GM12878 (cell line): ENCODE measurements around the gene DUOX1. TPM values are rescaled to one million over a fixed set of nuclear protein-coding genes. Genes with fewer than 3 reads are reported as not detected.

Experiments
- ATAC-seq: fragments of 200-7000 bp; cut with Tn5 transposase; 3 replicates; pipeline ENCODE4 v1.9.1; 2020; ENCODE audit warnings: mild to moderate bottlenecking, moderate library complexity
- BruUV-seq: library from RNA; stranded (reverse); fragments of 400-500 nt; replicated peaks from 2 replicates; lab custom pipeline; 2021; lab: Mats Ljungman, UMichigan
- CTCF ChIA-PET: fragments of 300-600 bp; sonication (Branson Sonifier 250); formaldehyde crosslinking; extraction: SDS; loops from one replicate; lab custom pipeline; 2021; ENCODE audit warnings: inconsistent platforms; lab: Yijun Ruan, JAX
- POLR2A ChIA-PET: fragments of 350-600 bp; formaldehyde crosslinking; extraction: SDS; loops from one replicate; lab custom pipeline; 2021; ENCODE audit warnings: inconsistent platforms; lab: Charles Lee
- RAD21 ChIA-PET: fragments of 300-600 bp; sonication (Branson Sonifier 250); formaldehyde crosslinking; loops from one replicate; lab custom pipeline; 2023; ENCODE audit warnings: antibody characterized with exemption; ENCODE audit not compliant: unreplicated experiment; lab: Charles Lee
- SMC1A ChIA-PET: fragments of 300-600 bp; sonication (Branson Sonifier 250); formaldehyde crosslinking; loops from one replicate; lab custom pipeline; 2023; ENCODE audit not compliant: unreplicated experiment, uncharacterized antibody; lab: Charles Lee
- DNase-seq: peaks from one replicate; pipeline ENCODE4 v3.0.0-alpha.2; 2011; ENCODE audit warnings: low read depth, low spot score
- FAIRE-seq: peaks from 3 replicates; lab custom pipeline; 2011; peaks lifted over from hg19 to GRCh38; lab: Jason Lieb, UNC
- H2AFZ ChIP-seq: 2 replicates; pipeline ENCODE4 v1.6.0; 2011; ENCODE audit warnings: low read depth, low read length, control low read depth; ENCODE audit not compliant: control insufficient read depth
- H3K27ac ChIP-seq: 2 replicates; pipeline ENCODE4 v1.5.1; 2011; ENCODE audit warnings: control low read depth; ENCODE audit not compliant: control insufficient read depth, insufficient read depth
- H3K27me3 ChIP-seq, 2 experiments: replicated peaks in 1 of 2; 2 replicates each; pipeline versions ENCODE4 v1.6.0 to v1.6.1; 2011; ENCODE audit warnings: low read length in 1 of 2; ENCODE audit not compliant: control insufficient read depth in 2 of 2, insufficient read depth in 2 of 2
- H3K36me3 ChIP-seq, 2 experiments: 2 replicates each; pipeline ENCODE4 v1.5.1; 2011; ENCODE audit warnings: low read length in 1 of 2; ENCODE audit not compliant: control insufficient read depth in 2 of 2, insufficient read depth in 2 of 2
- H3K4me1 ChIP-seq: 2 replicates; pipeline ENCODE4 v1.6.1; 2011; ENCODE audit warnings: mild to moderate bottlenecking, low read length, moderate library complexity, mixed read lengths; ENCODE audit not compliant: control insufficient read depth, insufficient read depth
- H3K4me2 ChIP-seq: 2 replicates; pipeline ENCODE4 v1.6.0; 2011; ENCODE audit warnings: control low read depth; ENCODE audit not compliant: control insufficient read depth, insufficient read depth
- H3K4me3 ChIP-seq: fragments of 200-600 bp; sonication (generic); 2 replicates; pipeline ENCODE4 v1.5.1; 2016
- H3K79me2 ChIP-seq: 2 replicates; pipeline ENCODE4 v1.6.0; 2011; ENCODE audit warnings: low read length; ENCODE audit not compliant: control insufficient read depth, insufficient read depth
- H3K9ac ChIP-seq: 2 replicates; pipeline ENCODE4 v1.8.0; 2011; ENCODE audit warnings: low read length, control low read depth, mixed read lengths; ENCODE audit not compliant: control insufficient read depth, insufficient read depth
- H3K9me3 ChIP-seq: replicated peaks from 3 replicates; pipeline ENCODE4 v1.5.1; 2011; ENCODE audit warnings: mild to moderate bottlenecking, low read length; ENCODE audit not compliant: control insufficient read depth, insufficient read depth
- H4K20me1 ChIP-seq: 2 replicates; pipeline ENCODE4 v1.6.0; 2011; ENCODE audit not compliant: control insufficient read depth, insufficient read depth
- NFYB ChIP-seq: IDR thresholded peaks from 2 replicates; pipeline ENCODE4 v1.6.1; 2011; ENCODE audit warnings: low read depth, mild to moderate bottlenecking, low read length, improper control_type of control experiment, moderate library complexity; ENCODE audit not compliant: insufficient read depth
- NRF1 ChIP-seq: conservative IDR thresholded peaks from 2 replicates; pipeline ENCODE4 v1.6.1; 2011; ENCODE audit warnings: mild to moderate bottlenecking, low read depth, low read length, improper control_type of control experiment
- STAT1 ChIP-seq: fragments of 450-650 bp; conservative IDR thresholded peaks from 2 replicates; pipeline ENCODE4 v1.6.1; 2014; ENCODE audit warnings: antibody characterized with exemption, mild to moderate bottlenecking
- ZNF687 ChIP-seq: fragments of 450-650 bp; IDR thresholded peaks from 2 replicates; pipeline ENCODE4 v1.6.1; 2017; ENCODE audit warnings: mild to moderate bottlenecking, moderate library complexity
- WGBS: methylation state at CpG from one replicate; pipeline ENCODE4 v1.1.6; 2016; ENCODE audit warnings: low lambda C conversion rate; ENCODE audit not compliant: insufficient replicate concordance, insufficient coverage; ENCODE audit errors: missing lambda C conversion rate; 5-methylcytosine and 5-hydroxymethylcytosine counted together
- in situ Hi-C: fragments of 300-500 bp; cut with MboI; formaldehyde crosslinking; loops from 9 replicates; pipeline ENCODE4 v1.14.3; 2018; ENCODE audit warnings: mixed read lengths
- intact Hi-C: fragments of 100-400 bp; cut with micrococcal nuclease; formaldehyde crosslinking; loops from one replicate; pipeline ENCODE4 v1.14.2; 2022; ENCODE audit not compliant: unreplicated experiment
- polyA plus RNA-seq, 11 experiments: library from polyadenylated mRNA; depleted of rRNA in 4 of 11; unstranded in 6 of 11; stranded (reverse) in 5 of 11; fragments of >200 nt; fragmentation: Nextera tagmentation in 4 of 11; fragmentation: Illumina TruSeq in 1 of 11; extraction: Ambion mirVana in 4 of 11; extraction: Trizol in 1 of 11; gene quantifications; 1 replicate in 1 of 11; 2 replicates in 10 of 11; pipeline versions ENCODE4 v1.2.1 to v1.2.3, GENCODE V29; 2011 to 2016; ENCODE audit warnings: inconsistent platforms in 2 of 11, missing spikeins in 2 of 11, low read depth in 1 of 11
- total RNA-seq, 4 experiments: library from RNA; depleted of rRNA in 3 of 4; stranded (reverse); fragments of >200 nt in 3 of 4; fragmentation: Illumina TruSeq in 1 of 4; extraction: Trizol in 1 of 4; gene quantifications; 2 replicates each; pipeline versions ENCODE4 v1.2.1 to v1.2.3, GENCODE V29; 2013 to 2021

Gene DUOX1
- total and polyA plus RNA-seq, 10 of the 15 experiments (the other 5 are each of a cell fraction or from before 2014, with no cell fraction given) = 0.02 to 2.1 (median 0.26) TPM; not detected in 3

- Histone ChIP-seq H3K4me1 (no peaks in the 10 kb centered on the region), H3K27me3 (no peaks in the 10 kb centered on the region; a peak in 2 of 4 replicates), H3K9ac (no peak overlapping the region), H3K4me3 (no peak overlapping the region), H3K79me2 (no peaks in the 10 kb centered on the region), H3K27ac (no peak overlapping the region), H3K4me2 (no peak overlapping the region), H3K9me3 (no peaks in the 10 kb centered on the region)
- no peak for DNase-seq
- SMC1A ChIA-PET = no interaction called here
- RAD21 ChIA-PET = no interaction called here
- no peak for ATAC-seq
- BruUV-seq = no TSS peak
- FAIRE-seq = no peak
- POLR2A ChIA-PET = interaction anchor here (1.0 kb wide), 1 partner anchor 11 kb away, joined by 3 read pairs; no protein-coding TSS in a partner anchor
- WGBS = 0% methylated on average over 4 of the region's 9 CpGs
- TF ChIP-seq STAT1 = no peak
- TF ChIP-seq NRF1 = no peak
- TF ChIP-seq NFYB = no peak
- no peak for TF ChIP-seq ZNF687
- TF ChIP-seq, all 136 proteins: peak for 0
- H4K20me1 ChIP-seq = no peaks in the 10 kb centered on the region
- CTCF ChIA-PET = no interaction called here
- H2AFZ ChIP-seq = no peak overlapping the region
- intact Hi-C loops = no loop called here
- in situ Hi-C loops = no loop called here
- no peaks in the 10 kb centered on the region for H3K36me3 ChIP-seq
Observed at GRCh38 chr15:45094358-45094730, 35.5 kb upstream of the DUOX1 start.
